WTC11 (cell line): ENCODE measurements around the gene SSH2. TPM values are rescaled to one million over a fixed set of nuclear protein-coding genes. Genes with fewer than 3 reads are reported as not detected.

Source experiments
- ATAC-seq: fragments of 200-7000 bp; cut with Tn5 transposase; 2 replicates; pipeline ENCODE4 v1.10.0; 2021; ENCODE audit warnings: mild to moderate bottlenecking, moderate library complexity
- CTCF ChIA-PET: fragments of 300-600 bp; sonication (Branson Sonifier 250); formaldehyde crosslinking; loops from one replicate; lab custom pipeline; 2021; ENCODE audit warnings: antibody characterized with exemption; lab: Charles Lee
- POLR2A ChIA-PET: fragments of 350-600 bp; sonication (Branson Sonifier 250); formaldehyde crosslinking; loops from one replicate; lab custom pipeline; 2021; ENCODE audit warnings: antibody characterized with exemption; lab: Charles Lee
- DNase-seq: peaks from one replicate; pipeline ENCODE4 v3.0.0; 2021; ENCODE audit warnings: low spot score
- H3K27ac Mint-ChIP-seq: 2 replicates; pipeline ENCODE4 v1.8.0; 2021; ENCODE audit warnings: mixed read lengths
- H3K27me3 Mint-ChIP-seq: 2 replicates; pipeline ENCODE4 v1.8.0; 2021; ENCODE audit warnings: low read depth, mild to moderate bottlenecking, moderate library complexity, mixed read lengths
- H3K36me3 Mint-ChIP-seq: 2 replicates; pipeline ENCODE4 v1.8.0; 2021; ENCODE audit warnings: mixed read lengths
- H3K4me1 Mint-ChIP-seq: 2 replicates; pipeline ENCODE4 v1.8.0; 2022; ENCODE audit warnings: mixed read lengths
- H3K4me3 Mint-ChIP-seq: 2 replicates; pipeline ENCODE4 v1.8.0; 2021; ENCODE audit warnings: mild to moderate bottlenecking, moderate library complexity, mixed read lengths
- H3K9me3 Mint-ChIP-seq: 2 replicates; pipeline ENCODE4 v1.8.0; 2021; ENCODE audit warnings: mixed read lengths
- AFF4 ChIP-seq: sonication (generic); formaldehyde crosslinking; IDR thresholded peaks from 2 replicates; pipeline ENCODE4 v1.8.1; 2023; ENCODE audit warnings: mild to moderate bottlenecking, missing genetic modification reagents, borderline replicate concordance
- CBFB ChIP-seq: sonication (generic); formaldehyde crosslinking; IDR thresholded peaks from 2 replicates; pipeline ENCODE4 v1.8.1; 2022; ENCODE audit warnings: mild to moderate bottlenecking, low read depth, missing genetic modification reagents
- CREB1 ChIP-seq: sonication (generic); formaldehyde crosslinking; IDR thresholded peaks from 2 replicates; pipeline ENCODE4 v1.8.0; 2023; ENCODE audit warnings: mild to moderate bottlenecking, missing genetic modification reagents
- CREM ChIP-seq: sonication (generic); formaldehyde crosslinking; IDR thresholded peaks from 2 replicates; pipeline ENCODE4 v1.8.1; 2022; ENCODE audit warnings: mild to moderate bottlenecking, missing genetic modification reagents, moderate library complexity
- E2F1 ChIP-seq: sonication (generic); formaldehyde crosslinking; IDR thresholded peaks from 2 replicates; pipeline ENCODE4 v1.8.0; 2022; ENCODE audit warnings: mild to moderate bottlenecking, missing genetic modification reagents
- ESRRA ChIP-seq: sonication (generic); formaldehyde crosslinking; IDR thresholded peaks from 2 replicates; pipeline ENCODE4 v1.8.1; 2022; ENCODE audit warnings: mild to moderate bottlenecking, missing genetic modification reagents, borderline replicate concordance
- FOXJ3 ChIP-seq: sonication (generic); formaldehyde crosslinking; IDR thresholded peaks from 2 replicates; pipeline ENCODE4 v1.9.0; 2021; ENCODE audit warnings: missing genetic modification reagents, mild to moderate bottlenecking, borderline replicate concordance
- FOXK1 ChIP-seq: sonication (generic); formaldehyde crosslinking; IDR thresholded peaks from 2 replicates; pipeline ENCODE4 v1.8.0; 2022; ENCODE audit warnings: mild to moderate bottlenecking, moderate library complexity, missing genetic modification reagents
- JAZF1 ChIP-seq: fragments of 250-450 bp; sonication (Bioruptor Pico); IDR thresholded peaks from 2 replicates; pipeline ENCODE4 v1.9.0; 2021; ENCODE audit warnings: moderate library complexity, mild to moderate bottlenecking, inconsistent platforms
- KAT7 ChIP-seq: sonication (generic); formaldehyde crosslinking; IDR thresholded peaks from 2 replicates; pipeline ENCODE4 v1.8.1; 2023; ENCODE audit warnings: missing genetic modification reagents, mild to moderate bottlenecking, borderline replicate concordance
- SMAD3 ChIP-seq: sonication (generic); formaldehyde crosslinking; IDR thresholded peaks from 2 replicates; pipeline ENCODE4 v1.8.0; 2022; ENCODE audit warnings: missing genetic modification reagents, mild to moderate bottlenecking, borderline replicate concordance
- SMAD4 ChIP-seq: sonication (generic); formaldehyde crosslinking; IDR thresholded peaks from 2 replicates; pipeline ENCODE4 v1.8.0; 2022; ENCODE audit warnings: mild to moderate bottlenecking, missing genetic modification reagents
- SP1 ChIP-seq: sonication (generic); formaldehyde crosslinking; conservative IDR thresholded peaks from 2 replicates; pipeline ENCODE4 v1.8.1; 2022; ENCODE audit warnings: missing genetic modification reagents
- TCF7 ChIP-seq: sonication (generic); formaldehyde crosslinking; IDR thresholded peaks from 2 replicates; pipeline ENCODE4 v1.8.0; 2022; ENCODE audit warnings: mild to moderate bottlenecking, low read depth, missing genetic modification reagents, moderate library complexity
- TEAD1 ChIP-seq: sonication (generic); formaldehyde crosslinking; IDR thresholded peaks from 2 replicates; pipeline ENCODE4 v1.8.0; 2022; ENCODE audit warnings: mild to moderate bottlenecking, missing genetic modification reagents
- USF2 ChIP-seq: sonication (generic); formaldehyde crosslinking; IDR thresholded peaks from 2 replicates; pipeline ENCODE4 v1.8.1; 2023; ENCODE audit warnings: mild to moderate bottlenecking, missing genetic modification reagents, moderate library complexity
- ZBTB43 ChIP-seq: sonication (generic); formaldehyde crosslinking; IDR thresholded peaks from 2 replicates; pipeline ENCODE4 v1.8.1; 2023; ENCODE audit warnings: mild to moderate bottlenecking, missing genetic modification reagents
- ZNF219 ChIP-seq: sonication (generic); formaldehyde crosslinking; IDR thresholded peaks from 2 replicates; pipeline ENCODE4 v1.8.0; 2023; ENCODE audit warnings: missing genetic modification reagents, mild to moderate bottlenecking, borderline replicate concordance
- ZNF416 ChIP-seq: fragments of 250-450 bp; sonication (Bioruptor Pico); IDR thresholded peaks from 2 replicates; pipeline ENCODE4 v1.9.0; 2021; ENCODE audit warnings: mild to moderate bottlenecking, inconsistent platforms
- ZNF423 ChIP-seq: fragments of 250-450 bp; sonication (Bioruptor Pico); IDR thresholded peaks from 2 replicates; pipeline ENCODE4 v2.1.2; 2022; ENCODE audit warnings: mild to moderate bottlenecking, moderate library complexity
- ZNF532 ChIP-seq: fragments of 250-450 bp; sonication (Bioruptor Pico); IDR thresholded peaks from 2 replicates; pipeline ENCODE4 v1.9.0; 2021; ENCODE audit warnings: mild to moderate bottlenecking, borderline replicate concordance
- total RNA-seq: library from RNA; stranded (reverse); gene quantifications from 3 replicates; pipeline ENCODE4 v1.2.3, GENCODE V29; 2021

Gene SSH2
- total RNA-seq, 1 experiment from 2014 or later = 14.3 TPM

- no peaks in the 10 kb centered on the region for H3K4me1 Mint-ChIP-seq
- TF ChIP-seq CBFB (CRISPR knock-in tag) = no peak
- no peak for TF ChIP-seq AFF4 (CRISPR knock-in tag)
- no peak for TF ChIP-seq ESRRA (CRISPR knock-in tag)
- TF ChIP-seq E2F1 (CRISPR knock-in tag) = no peak
- TF ChIP-seq USF2 = no peak
- no peaks in the 10 kb centered on the region for H3K9me3 Mint-ChIP-seq
- H3K27me3 Mint-ChIP-seq = no peaks in the 10 kb centered on the region
- no peak overlapping the region for H3K27ac Mint-ChIP-seq
- no peaks in the 10 kb centered on the region; the same call in 1 of the 2 replicates for H3K36me3 Mint-ChIP-seq
- DNase-seq = no peak
- H3K4me3 Mint-ChIP-seq = no peak overlapping the region
- ATAC-seq = no peak
- CTCF ChIA-PET = interaction anchor here (0.6 to 1.5 kb wide), 3 partner anchors 16 to 438 kb away, joined by 3 to 4 read pairs (median 3); no protein-coding TSS in a partner anchor
- POLR2A ChIA-PET = no interaction called here
Observed at GRCh38 chr17:29655323-29655722, 274.7 kb downstream of the SSH2 start.

- H3K36me3 Mint-ChIP-seq = no peaks in the 10 kb centered on the region; the same call in 1 of the 2 replicates
- no peak overlapping the region for H3K4me3 Mint-ChIP-seq
- H3K27ac Mint-ChIP-seq = no peak overlapping the region
- no peak for DNase-seq
- ChIA-PET POLR2A (interaction anchor here (0.9 kb wide), 1 partner anchor 9 kb away, joined by 3 read pairs; no protein-coding TSS in a partner anchor), CTCF (interaction anchor here (1.0 to 1.5 kb wide), 2 partner anchors 15 to 439 kb away, joined by 3 to 4 read pairs; no protein-coding TSS in a partner anchor)
- no peak for ATAC-seq
- TF ChIP-seq ZNF416 (CRISPR knock-in tag) = no peak
- TF ChIP-seq CREB1 (CRISPR knock-in tag) = no peak
- H3K4me1 Mint-ChIP-seq = no peaks in the 10 kb centered on the region
- H3K9me3 Mint-ChIP-seq = no peaks in the 10 kb centered on the region
- H3K27me3 Mint-ChIP-seq = no peaks in the 10 kb centered on the region
Observed at GRCh38 chr17:29653995-29654714, 275.9 kb downstream of the SSH2 start.

- no peak overlapping the region for H3K4me3 Mint-ChIP-seq
- CTCF ChIA-PET = no interaction called here
- no peaks in the 10 kb centered on the region for H3K27me3 Mint-ChIP-seq
- H3K36me3 Mint-ChIP-seq = no peaks in the 10 kb centered on the region
- H3K27ac Mint-ChIP-seq = no peak overlapping the region
- DNase-seq (no peak), ATAC-seq (no peak)
- no peaks in the 10 kb centered on the region for H3K9me3 Mint-ChIP-seq
- POLR2A ChIA-PET = no interaction called here
- no peaks in the 10 kb centered on the region for H3K4me1 Mint-ChIP-seq
- TF ChIP-seq CREM (CRISPR knock-in tag) = no peak
- TF ChIP-seq SMAD3 (CRISPR knock-in tag) = no peak
- TF ChIP-seq ZNF219 (CRISPR knock-in tag) = no peak
- TF ChIP-seq SP1 = no peak
- TF ChIP-seq KAT7 (CRISPR knock-in tag) = no peak
- no peak for TF ChIP-seq SMAD4 (CRISPR knock-in tag)
- TF ChIP-seq ZBTB43 (CRISPR knock-in tag) = no peak
- no peak for TF ChIP-seq FOXJ3
- TF ChIP-seq ZNF423 = no peak
- no peak for TF ChIP-seq JAZF1 (CRISPR knock-in tag)
- no peak for TF ChIP-seq FOXK1
- TF ChIP-seq TCF7 (CRISPR knock-in tag) = no peak
- no peak for TF ChIP-seq ZNF532 (CRISPR knock-in tag)
- no peak for TF ChIP-seq TEAD1 (CRISPR knock-in tag)
Observed at GRCh38 chr17:29652976-29653375, 277.1 kb downstream of the SSH2 start.
